GM10847 (cell line): Measurements from ENCODE around the gene BSX.

ENCODE experiments used
- POLR2A ChIP-seq: IDR thresholded peaks from 2 replicates; pipeline ENCODE4 v1.6.1; 2011; ENCODE audit not compliant: insufficient read length; ENCODE audit errors: extremely low read depth

Gene BSX

GRCh38 chr11:122978299-122978620, 3.4 kb downstream of the BSX start:
- no peak for TF ChIP-seq POLR2A

DNA sequence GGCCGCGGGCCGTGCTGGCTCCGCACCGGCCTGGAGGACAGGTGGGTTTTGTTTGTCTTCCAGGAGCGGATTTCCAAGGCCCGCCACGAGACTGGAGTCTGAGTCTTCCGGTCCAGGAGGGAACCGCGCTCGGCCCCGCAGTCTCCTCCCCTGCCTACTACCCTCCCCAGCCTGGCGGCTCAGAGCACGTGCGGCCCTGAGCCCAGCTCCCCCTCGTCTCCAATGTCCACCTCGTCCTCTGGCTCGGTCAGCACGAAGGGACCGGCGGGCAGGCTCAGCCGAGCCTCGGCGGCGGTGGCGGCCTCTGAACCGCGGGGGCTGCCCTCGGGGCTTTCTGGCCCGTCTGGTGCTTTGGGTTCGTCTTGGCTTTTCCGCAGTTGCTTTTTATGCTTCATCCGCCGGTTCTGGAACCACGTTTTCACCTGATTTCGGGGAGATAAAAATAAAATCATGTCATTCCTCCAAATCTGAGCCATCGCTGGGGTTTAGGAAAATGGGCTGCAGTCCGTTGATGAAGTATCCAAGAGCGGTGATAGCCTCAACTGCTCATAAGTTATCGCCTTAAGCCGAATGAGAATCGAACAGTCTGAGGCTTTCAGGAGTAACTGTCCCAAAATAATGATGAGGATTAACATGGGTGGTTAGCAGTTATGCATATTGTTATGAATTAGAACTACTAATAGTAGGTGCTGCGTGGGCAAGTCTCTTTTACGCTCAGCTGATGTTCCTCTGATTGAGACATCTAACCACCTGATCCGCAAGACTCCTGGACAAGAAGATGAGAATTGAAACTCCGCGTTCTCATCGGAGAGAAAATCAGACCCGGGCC, 4.0 kb downstream of the BSX start:
- TF ChIP-seq POLR2A: no peak

- TF ChIP-seq POLR2A: no peak
Observed at GRCh38 chr11:122976734-122977469, 4.7 kb downstream of the BSX start.

DNA sequence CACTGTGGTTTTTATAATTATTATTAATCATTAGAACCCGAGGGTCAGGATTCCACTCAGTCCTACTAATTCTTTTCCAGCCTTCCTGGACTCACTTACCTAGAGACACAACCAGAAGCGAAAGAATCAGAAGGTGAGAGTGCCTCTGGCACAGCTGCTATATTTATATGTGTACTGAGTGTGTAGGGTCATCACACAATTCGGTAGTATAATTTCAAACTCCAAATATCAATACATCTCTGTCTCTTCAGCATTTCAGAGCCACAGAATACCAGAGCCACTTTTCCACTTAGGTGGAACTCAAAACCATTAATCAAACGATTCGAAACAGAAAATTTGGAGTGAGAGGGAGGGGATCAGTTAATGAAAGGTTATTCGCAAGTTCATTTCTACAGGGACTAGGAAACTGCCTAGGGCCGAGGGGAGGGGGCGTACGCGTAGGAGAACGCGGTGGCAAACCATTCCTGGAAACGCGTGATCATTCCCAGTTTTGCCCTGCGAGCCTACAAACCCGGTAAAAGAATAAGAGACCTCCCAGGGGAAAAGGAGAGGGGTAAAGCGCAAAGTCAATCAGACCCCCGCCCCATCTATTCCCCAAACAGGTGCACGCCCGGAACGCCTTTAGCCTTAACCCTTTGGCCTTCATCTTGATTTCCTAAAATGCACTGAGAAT, 5.4 kb downstream of the BSX start:
- no peak for TF ChIP-seq POLR2A

- TF ChIP-seq POLR2A: no peak
Observed at GRCh38 chr11:122963961-122964360, 17.7 kb downstream of the BSX start.

GRCh38 chr11:122954455-122954854, 27.2 kb downstream of the BSX start:
- no peak for TF ChIP-seq POLR2A

GRCh38 chr11:122951211-122951610, 30.4 kb downstream of the BSX start:
- no peak for TF ChIP-seq POLR2A

DNA sequence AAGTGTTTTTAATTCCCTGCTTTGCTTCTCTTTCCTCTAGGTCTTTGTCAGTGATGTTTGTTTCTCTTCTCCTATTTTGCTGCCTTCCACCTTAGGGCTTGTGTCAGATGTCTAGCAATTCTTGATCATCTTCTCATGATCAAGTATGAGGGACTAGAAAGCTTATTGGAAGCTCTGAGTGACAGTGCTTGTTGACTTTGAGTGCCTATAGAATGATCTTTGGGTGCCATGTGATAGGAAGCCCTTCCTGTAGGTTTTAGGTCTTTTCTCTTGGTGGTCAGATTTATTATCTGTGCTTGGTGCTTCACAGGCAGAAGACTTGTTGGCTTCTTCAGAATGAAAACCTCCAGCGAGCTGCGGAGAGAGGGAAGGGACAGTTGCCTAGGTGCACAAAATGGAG, 43.1 kb downstream of the BSX start:
- no peak for TF ChIP-seq POLR2A

DNA sequence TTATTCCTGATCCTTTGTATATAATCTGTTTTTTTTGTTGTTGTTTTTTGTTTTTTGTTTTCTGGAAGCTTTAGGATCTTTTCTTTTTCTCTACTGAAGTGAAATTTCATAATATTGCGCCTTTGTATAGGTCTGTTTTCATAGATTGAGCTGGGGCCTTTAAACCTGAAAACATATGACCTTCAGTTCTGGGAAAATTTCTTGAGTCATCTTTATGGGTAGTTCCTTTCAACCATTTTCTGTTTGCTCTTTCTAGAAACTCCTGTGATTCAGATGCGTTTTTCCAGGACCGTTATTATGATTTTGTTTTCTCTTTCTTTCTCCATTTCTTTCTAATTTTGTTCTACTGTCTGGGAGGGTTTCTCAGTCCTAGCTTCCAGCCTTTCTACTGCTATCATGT, 43.7 kb downstream of the BSX start:
- TF ChIP-seq POLR2A: no peak

GRCh38 chr11:122933416-122933815, 48.2 kb downstream of the BSX start:
- TF ChIP-seq POLR2A: no peak

DNA sequence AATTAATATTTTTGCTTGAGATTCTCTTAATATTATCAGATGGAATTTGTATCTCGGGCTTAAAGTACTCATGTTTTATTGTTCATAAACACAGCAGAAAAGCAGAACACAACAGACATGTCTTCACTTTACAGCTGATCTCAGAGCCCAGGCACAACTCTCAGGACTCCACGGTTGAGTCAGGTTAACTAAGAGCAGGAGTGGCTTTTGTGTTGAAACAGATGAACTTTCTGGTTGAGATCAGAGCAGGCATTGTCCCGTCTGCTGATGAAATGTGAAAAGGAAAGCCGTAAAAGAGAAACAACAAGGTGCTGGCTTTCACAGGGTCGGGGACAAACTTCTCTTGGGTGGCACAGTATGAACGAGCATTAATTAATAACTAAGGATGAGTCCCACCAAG, 50.1 kb downstream of the BSX start:
- no peak for TF ChIP-seq POLR2A
